Esophagus (tissue), 2 donors: Measurements from ENCODE around the gene GPR3. TPM values are rescaled to one million over a fixed set of nuclear protein-coding genes. Genes with fewer than 3 reads are reported as not detected.
A peak's percentile ranks its signal among the peaks of the same experiment; 100 is the strongest.

Experiments
- H3K27ac ChIP-seq, 2 donors: one replicate each; pipeline ENCODE4 v1.5.1; 2013; ENCODE audit warnings: low read depth in 2 of 2, mild to moderate bottlenecking in 2 of 2, inconsistent platforms in 1 of 2, low read length in 1 of 2, moderate library complexity in 1 of 2
- H3K27me3 ChIP-seq, 2 donors: one replicate each; pipeline ENCODE4 v1.6.1; 2013; ENCODE audit warnings: low read length in 2 of 2, control low read depth in 1 of 2, mild to moderate bottlenecking in 1 of 2; ENCODE audit not compliant: insufficient read depth in 2 of 2, control insufficient read depth in 1 of 2
- H3K36me3 ChIP-seq, 2 donors: one replicate each; pipeline ENCODE4 v1.6.1; 2013; ENCODE audit warnings: low read length in 1 of 2; ENCODE audit not compliant: control insufficient read depth in 2 of 2, insufficient read depth in 2 of 2
- H3K4me1 ChIP-seq, 2 donors: one replicate each; pipeline ENCODE4 v1.6.1; 2013; ENCODE audit warnings: low read length in 1 of 2; ENCODE audit not compliant: control insufficient read depth in 2 of 2, insufficient read depth in 2 of 2
- H3K4me3 ChIP-seq, 2 donors: one replicate each; pipeline ENCODE4 v1.5.1; 2013; ENCODE audit warnings: low read length in 2 of 2, mild to moderate bottlenecking in 2 of 2, low read depth in 1 of 2, moderate library complexity in 1 of 2
- H3K9me3 ChIP-seq, 2 donors: one replicate each; pipeline ENCODE4 v1.6.1; 2013; ENCODE audit warnings: mild to moderate bottlenecking in 2 of 2, low read depth in 1 of 2, low read length in 1 of 2, moderate library complexity in 1 of 2; ENCODE audit not compliant: control insufficient read depth in 2 of 2, insufficient read depth in 1 of 2
- WGBS, 2 donors: extraction: QIAGEN DNeasy Blood & Tissue Kit; methylation state at CpG; one replicate each; pipeline ENCODE4 v1.1.7; 2013; 5-methylcytosine and 5-hydroxymethylcytosine counted together
- polyA plus RNA-seq, 2 donors: library from polyadenylated mRNA; stranded (reverse); fragments of 200-250 nt; gene quantifications; one replicate each; pipeline ENCODE4 v1.2.3, GENCODE V29; 2013
- donor health status: healthy with polysubstance abuse.
- donor health status: Bipolar disorder and iron deficiency.

Gene GPR3
- polyA plus RNA-seq, 2 donors = 0.22 to 0.25 TPM

DNA sequence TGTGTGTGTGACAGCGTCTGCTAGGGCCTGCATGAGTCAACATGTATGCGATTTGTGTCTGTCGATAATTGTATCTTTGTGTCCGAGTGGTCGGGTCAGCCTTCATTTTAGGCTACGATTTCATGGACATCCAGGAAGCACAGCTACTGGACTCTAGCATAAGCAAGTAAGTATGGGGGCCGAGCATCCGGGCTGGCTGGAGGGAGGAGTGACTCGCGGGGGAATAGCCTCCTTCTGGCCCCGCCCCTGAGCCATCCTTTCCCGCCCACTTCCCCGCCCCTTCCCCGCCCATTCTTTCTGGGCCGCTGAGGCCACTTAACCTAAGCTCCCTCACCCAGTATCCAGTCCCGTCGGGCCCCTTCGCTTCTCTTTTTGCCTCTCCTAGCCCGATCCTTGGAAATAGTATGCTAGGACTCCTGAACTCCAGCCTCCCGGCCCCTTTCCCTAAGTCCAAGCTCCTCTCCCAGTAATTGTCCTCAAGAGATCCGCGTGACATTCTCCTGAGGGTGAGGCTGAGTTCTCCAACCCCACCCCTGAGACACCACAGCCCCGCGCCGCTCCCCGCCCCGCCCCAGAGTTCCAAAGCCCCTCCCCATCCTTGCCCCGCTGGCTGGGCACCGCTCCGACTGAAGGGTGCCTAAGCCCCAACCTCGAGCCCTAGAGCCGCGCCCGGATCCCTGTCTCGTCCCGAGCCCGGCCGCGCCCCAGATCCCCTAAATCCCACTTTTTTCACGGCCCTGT, 26.9 kb upstream of the GPR3 start:
- 2 to 3% methylated on average over 39 to 40 of the region's 40 CpGs for WGBS, 2 donors
- H3K4me1 ChIP-seq = peaks cover 6 to 23% of the 10 kb centered on the region in 2 donors

DNA sequence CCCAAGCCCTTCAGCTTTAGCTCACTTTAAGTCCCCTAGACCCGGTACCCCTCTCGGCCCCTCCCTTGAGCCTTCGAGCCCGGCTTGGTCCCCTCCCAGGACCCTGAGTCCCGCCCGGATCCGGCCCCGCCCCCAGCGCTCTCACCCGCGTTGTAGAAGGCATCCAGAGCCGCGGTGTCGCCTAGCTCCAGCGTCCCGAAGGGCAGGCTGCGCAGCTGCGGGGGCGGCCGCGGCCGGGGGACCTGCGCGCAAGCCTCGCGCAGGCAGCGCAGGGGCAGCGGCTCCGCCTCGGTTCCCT, 26.4 kb upstream of the GPR3 start:
- Histone ChIP-seq H3K4me3 (peak overlapping the region; percentile 72 to 88), H3K27me3 (no peaks in the 10 kb centered on the region), H3K27ac (peak overlapping the region; percentile 96 to 100), H3K9me3 (no peaks in the 10 kb centered on the region), H3K4me1 (peaks cover 6 to 23% of the 10 kb centered on the region in 2 donors), H3K36me3 (peaks cover 12 to 34% of the 10 kb centered on the region in 2 donors)
- WGBS, 2 donors = 1% methylated on average over 27 to 30 of the region's 30 CpGs

More for the DNA sequence above, 26.9 kb upstream of the GPR3 start:
- H3K36me3 ChIP-seq = peaks cover 13 to 39% of the 10 kb centered on the region in 2 donors
- H3K27me3 ChIP-seq = no peaks in the 10 kb centered on the region
- H3K4me3 ChIP-seq = peak overlapping the region; percentile 72 to 88
- peak overlapping the region; percentile 96 to 100 for H3K27ac ChIP-seq
- no peaks in the 10 kb centered on the region for H3K9me3 ChIP-seq

DNA sequence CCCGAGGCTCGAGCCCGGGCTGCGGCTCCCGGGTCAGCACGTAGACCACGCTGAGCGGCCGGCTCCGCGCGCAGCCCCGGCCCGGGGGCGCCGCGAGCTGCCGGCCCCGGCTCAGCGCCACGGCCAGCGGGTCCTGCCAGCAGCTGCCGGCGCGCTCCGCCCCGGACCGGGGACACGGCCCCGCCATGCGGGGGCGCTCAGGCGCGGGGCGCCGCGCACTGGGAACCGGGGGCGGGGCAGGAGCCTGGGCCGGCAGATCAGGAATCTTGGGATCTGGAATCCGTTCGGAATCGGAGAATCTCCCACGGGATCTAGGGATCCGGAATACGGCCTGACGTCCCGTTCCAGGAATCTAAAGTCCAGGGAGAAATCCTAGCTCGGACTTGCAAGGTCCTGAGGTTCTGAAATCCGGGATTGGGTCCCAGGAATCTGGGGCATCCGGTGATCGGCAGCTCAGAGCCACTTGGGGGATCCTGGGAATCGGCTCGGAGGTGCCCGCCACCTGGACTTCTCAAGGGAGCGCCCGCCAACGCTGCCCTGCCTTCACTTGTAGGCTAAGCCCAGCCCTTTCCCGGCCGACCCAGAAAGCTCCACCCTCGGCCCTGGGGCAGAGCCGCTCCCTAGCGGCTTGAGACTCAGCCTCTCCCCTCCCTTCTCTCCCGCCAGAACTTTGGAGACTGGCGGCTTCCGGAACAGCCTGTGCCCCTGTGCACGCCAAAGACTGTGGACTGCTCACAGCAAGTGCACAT, 25.8 kb upstream of the GPR3 start, which contains the start of gene MAP3K6:
Gene MAP3K6, minus strand, starts transcription at position 551 of the 749 bp plus-strand sequence. Its CDS starts 364 bp downstream, at position 187.
- Histone ChIP-seq H3K9me3 (no peaks in the 10 kb centered on the region), H3K27me3 (no peaks in the 10 kb centered on the region), H3K4me1 (peaks cover 6 to 23% of the 10 kb centered on the region in 2 donors), H3K4me3 (peak within 1 kb of the TSS; percentile 72 to 88), H3K27ac (peak within 1 kb of the TSS; percentile 96 to 100), H3K36me3 (peaks cover 8 to 29% of the 10 kb centered on the region in 2 donors)
- 1 to 2% methylated on average over 46 to 67 of the region's 67 CpGs for WGBS, 2 donors

DNA sequence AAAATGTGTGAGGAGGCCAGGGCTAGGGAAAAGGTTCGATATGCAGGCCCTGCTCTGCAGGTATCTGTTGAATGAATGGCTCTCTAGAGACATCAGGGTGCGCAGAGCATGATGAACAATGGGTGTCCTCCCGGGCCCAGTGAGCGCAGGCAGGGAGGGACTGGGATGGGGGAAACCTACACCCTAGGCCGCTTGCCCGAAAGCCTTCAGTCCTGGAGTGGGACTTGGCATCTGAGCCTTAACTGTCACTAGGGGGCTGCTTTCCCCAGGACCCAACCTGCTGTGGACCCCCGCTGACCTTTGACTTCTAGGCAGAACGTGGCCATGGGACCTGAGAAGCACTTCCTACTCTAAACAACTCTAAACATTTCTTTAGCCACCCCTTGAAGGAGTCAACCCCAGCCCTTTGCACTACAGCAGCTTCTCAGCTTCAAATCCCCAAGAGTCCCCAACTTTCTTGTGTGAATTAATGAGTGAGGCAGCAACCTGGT, 25.2 kb upstream of the GPR3 start:
- Histone ChIP-seq H3K9me3 (no peaks in the 10 kb centered on the region), H3K4me1 (peaks cover 6 to 23% of the 10 kb centered on the region in 2 donors), H3K27ac (peak overlapping the region; percentile 96 to 100), H3K27me3 (no peaks in the 10 kb centered on the region), H3K4me3 (peak overlapping the region; percentile 72 to 88), H3K36me3 (peaks cover 4 to 23% of the 10 kb centered on the region in 2 donors)
- WGBS, 2 donors = 32 to 39% methylated on average over 8 of the region's 8 CpGs

DNA sequence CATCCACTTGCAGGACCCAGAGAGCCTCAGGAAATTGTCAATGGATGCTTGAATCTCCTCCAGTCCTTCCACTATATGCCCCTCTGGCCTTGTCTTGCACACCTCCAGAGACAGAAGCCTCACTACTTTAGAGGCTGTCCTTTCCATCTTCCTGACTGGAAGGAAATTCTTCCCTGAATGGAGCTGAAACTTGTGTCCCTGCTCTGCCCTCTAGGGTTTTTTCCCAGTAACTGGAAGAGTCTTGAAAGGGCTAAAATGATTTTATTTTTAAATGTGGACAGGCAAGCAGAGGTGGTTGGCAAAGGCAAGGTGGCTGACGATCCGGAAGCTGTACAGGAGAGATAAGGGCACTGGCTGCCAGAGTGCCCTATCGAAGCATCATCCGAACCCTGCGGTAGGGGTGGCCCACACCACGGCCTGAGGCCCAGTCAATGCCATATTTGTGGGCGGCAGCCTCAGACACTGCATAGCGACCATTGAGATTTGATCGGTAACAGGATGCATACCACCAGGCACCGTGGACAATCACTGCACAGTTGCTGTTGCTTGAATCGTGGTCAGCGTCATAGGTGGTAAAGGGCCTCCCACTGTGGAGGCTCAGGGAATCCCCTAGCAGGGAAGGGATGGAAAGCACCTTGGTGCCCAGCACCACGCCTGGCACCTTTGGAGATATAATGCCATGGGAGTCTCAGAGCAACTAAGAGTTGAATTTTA, 23.4 kb upstream of the GPR3 start:
- peak overlapping the region; percentile 61 to 87 for H3K27ac ChIP-seq
- no peaks in the 10 kb centered on the region for H3K9me3 ChIP-seq
- WGBS, 2 donors = 55 to 60% methylated on average over 13 of the region's 13 CpGs
- H3K36me3 ChIP-seq = peaks cover 0 to 5% of the 10 kb centered on the region in 2 donors
- no peak overlapping the region for H3K4me3 ChIP-seq
- H3K27me3 ChIP-seq = no peaks in the 10 kb centered on the region
- H3K4me1 ChIP-seq = peaks cover 6 to 23% of the 10 kb centered on the region in 2 donors

DNA sequence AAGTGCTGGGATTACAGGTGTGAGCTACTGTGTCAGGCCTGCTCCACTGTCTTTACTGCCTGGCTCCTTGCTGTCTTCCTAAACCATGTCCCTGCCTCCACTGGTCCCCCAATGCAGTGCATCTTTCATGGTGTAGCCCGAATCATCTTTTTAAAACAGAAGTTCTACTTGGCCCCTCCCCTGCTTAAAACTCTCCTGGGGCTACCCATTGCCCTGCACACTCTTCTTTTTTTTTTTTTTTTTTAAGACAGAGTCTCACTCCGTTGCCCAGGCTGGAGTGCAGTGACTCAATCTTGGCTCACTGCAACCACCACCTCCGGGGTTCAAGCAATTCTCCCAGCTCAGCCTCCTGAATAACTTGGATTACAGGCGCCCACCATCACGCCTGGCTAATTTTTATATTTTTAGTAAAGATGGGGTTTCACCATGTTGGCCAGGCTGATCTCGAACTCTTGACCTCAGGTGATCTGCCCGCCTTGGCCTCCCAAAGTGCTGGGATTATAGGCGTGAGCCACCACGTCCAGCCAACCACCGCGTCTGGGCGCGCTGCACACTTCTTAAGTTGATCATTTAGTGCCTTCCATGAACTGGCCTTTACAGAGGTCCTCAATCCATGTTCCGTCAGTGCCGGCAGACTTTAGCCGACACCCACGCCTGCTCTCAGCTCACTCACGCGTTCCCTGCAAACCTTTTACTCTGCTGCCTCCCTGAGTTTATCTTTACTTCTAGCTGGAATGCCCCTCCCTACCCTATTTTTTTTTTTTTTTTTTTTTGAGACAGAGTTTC, 20.2 kb upstream of the GPR3 start:
- no peak overlapping the region for H3K4me3 ChIP-seq
- no peaks in the 10 kb centered on the region for H3K36me3 ChIP-seq
- H3K27ac ChIP-seq = no peak overlapping the region
- H3K4me1 ChIP-seq = peaks cover 2 to 11% of the 10 kb centered on the region in 2 donors
- no peaks in the 10 kb centered on the region for H3K9me3 ChIP-seq
- 71 to 72% methylated on average over 19 of the region's 19 CpGs for WGBS, 2 donors
- no peaks in the 10 kb centered on the region for H3K27me3 ChIP-seq

DNA sequence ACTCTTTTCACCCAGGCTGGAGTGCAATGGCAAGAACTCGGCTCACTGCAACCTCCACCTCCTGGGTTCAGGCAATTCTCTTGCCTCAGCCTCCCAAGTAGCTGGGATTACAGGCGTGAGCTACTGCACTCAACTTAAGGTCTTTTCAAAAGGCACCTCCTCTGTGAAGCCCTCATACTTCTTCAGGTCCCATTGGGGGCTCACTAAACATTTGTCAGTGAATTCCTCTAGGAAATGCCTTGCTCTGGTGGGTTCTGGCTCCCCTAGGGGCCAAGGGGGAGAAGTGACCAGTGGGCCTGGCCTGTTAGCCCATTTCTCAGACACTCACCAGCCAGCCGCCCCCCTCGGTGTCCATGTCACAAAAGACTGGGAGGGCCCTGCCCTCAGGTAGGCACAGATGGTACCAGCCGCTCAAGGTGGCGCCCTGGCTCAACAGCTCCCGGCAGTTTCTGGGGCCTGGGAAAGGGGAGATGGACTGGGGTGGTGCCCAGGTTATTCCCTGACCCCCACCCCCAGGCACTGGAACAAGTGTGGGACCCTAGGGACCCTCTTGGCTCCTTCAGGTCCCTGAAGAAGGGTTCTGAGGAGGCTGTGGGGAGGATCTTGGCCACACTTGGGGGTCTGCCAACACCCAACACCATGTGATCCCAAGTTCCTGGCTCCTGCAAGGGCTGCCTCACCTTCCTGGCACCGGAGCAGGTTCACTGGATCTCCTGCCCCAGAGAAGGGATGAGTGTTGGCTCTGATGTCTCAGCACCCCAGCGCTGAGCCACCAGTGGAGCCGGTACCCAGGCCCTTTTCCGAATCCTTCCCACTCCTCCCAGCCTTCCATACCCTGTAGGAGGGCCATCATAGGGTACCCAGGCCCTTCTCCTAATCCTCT, 19.4 kb upstream of the GPR3 start:
- H3K9me3 ChIP-seq = no peaks in the 10 kb centered on the region
- H3K36me3 ChIP-seq = no peaks in the 10 kb centered on the region
- peaks cover 0 to 6% of the 10 kb centered on the region in 2 donors for H3K4me1 ChIP-seq
- H3K4me3 ChIP-seq = no peak overlapping the region
- 67 to 85% methylated on average over 11 of the region's 11 CpGs for WGBS, 2 donors
- peak overlapping the region in 1 of 2 donors; percentile 34 for H3K27ac ChIP-seq
- H3K27me3 ChIP-seq = no peaks in the 10 kb centered on the region

DNA sequence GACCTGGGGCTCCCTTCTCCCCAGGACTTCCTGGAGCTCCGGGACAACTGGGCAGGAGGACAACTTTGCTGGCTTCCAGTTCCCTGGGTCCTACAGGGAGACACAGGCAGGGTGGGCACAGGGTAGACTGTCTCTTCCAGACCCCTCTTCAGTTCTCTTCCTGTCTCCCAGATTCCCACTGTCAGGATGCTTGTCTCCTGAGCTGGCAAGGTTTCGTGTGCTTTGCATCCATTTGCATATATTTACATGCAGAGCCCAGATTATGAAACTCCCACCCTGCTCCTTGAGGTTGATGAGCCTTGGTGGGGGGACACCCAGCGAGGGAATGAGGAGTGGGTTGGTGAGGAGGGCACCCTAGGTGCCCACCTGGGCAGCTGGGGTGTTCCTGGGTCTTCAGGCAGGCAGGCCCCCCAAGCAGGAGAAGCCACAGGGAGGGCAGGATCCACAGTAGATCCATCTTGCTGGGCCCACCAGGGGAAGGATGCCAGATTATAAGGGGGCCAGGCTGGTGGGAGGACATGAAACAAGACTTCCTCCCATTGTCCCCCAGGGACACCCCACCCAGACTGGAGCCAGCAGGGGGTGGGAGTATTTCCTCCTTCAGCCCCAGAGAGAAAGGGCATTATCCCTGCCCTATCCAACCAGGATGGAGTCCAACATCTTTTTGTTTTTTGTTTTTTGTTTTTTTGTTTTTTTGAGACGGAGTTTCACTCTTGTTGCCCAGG, 17.9 kb upstream of the GPR3 start, which contains the start of gene FCN3:
Gene FCN3, minus strand, starts transcription at position 463 of the 725 bp plus-strand sequence. Its CDS starts 6 bp downstream, at position 457.
- Histone ChIP-seq H3K4me1 (peaks cover 4 to 7% of the 10 kb centered on the region in 2 donors), H3K27ac (peak within 1 kb of the TSS in 1 of 2 donors; percentile 3)

More for the DNA sequence above, 17.9 kb upstream of the GPR3 start, which contains the start of gene FCN3:
- Histone ChIP-seq H3K9me3 (no peaks in the 10 kb centered on the region), H3K4me3 (no peak within 1 kb of the TSS), H3K27me3 (no peaks in the 10 kb centered on the region), H3K36me3 (no peaks in the 10 kb centered on the region)
- 78 to 79% methylated on average over 4 of the region's 4 CpGs for WGBS, 2 donors
